Omental fat pad (tissue), 4 donors: ENCODE data around the gene GALR3. TPM values are rescaled to one million over a fixed set of nuclear protein-coding genes. Genes with fewer than 3 reads are reported as not detected.

Source experiments
- ATAC-seq: fragments of 150-250 bp; one replicate; pipeline ENCODE4 v1.9.1; 2016; ENCODE audit warnings: mild to moderate bottlenecking, moderate library complexity; ENCODE audit not compliant: low FRiP score
- DNase-seq: peaks from one replicate; pipeline ENCODE4 v3.0.0-alpha.2; 2019; ENCODE audit warnings: low spot score
- total RNA-seq, 4 donors: library from RNA; depleted of rRNA; stranded (reverse); fragments of >200 nt; gene quantifications; one replicate each; pipeline ENCODE4 v1.1.0, GENCODE V29; 2016
- TF ChIP-seq, protein P1 (sequence below), 3 donors: fragments of 450-650 bp; IDR thresholded peaks; one replicate each; pipeline ENCODE4 v1.5.1; 2016 to 2017; ENCODE audit warnings: antibody characterized with exemption in 3 of 3, mild to moderate bottlenecking in 3 of 3, moderate library complexity in 2 of 3

GALR3 gene
- total RNA-seq, 4 donors from 2014 or later = not detected

- DNase-seq (no peak), ATAC-seq (peak; percentile 78)
- TF ChIP-seq, protein P1, sequence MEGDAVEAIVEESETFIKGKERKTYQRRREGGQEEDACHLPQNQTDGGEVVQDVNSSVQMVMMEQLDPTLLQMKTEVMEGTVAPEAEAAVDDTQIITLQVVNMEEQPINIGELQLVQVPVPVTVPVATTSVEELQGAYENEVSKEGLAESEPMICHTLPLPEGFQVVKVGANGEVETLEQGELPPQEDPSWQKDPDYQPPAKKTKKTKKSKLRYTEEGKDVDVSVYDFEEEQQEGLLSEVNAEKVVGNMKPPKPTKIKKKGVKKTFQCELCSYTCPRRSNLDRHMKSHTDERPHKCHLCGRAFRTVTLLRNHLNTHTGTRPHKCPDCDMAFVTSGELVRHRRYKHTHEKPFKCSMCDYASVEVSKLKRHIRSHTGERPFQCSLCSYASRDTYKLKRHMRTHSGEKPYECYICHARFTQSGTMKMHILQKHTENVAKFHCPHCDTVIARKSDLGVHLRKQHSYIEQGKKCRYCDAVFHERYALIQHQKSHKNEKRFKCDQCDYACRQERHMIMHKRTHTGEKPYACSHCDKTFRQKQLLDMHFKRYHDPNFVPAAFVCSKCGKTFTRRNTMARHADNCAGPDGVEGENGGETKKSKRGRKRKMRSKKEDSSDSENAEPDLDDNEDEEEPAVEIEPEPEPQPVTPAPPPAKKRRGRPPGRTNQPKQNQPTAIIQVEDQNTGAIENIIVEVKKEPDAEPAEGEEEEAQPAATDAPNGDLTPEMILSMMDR (IDR thresholded peaks at IDR 0.05) = no peak
Measured at GRCh38 chr22:37843741-37844089, 20.5 kb downstream of the GALR3 start.

DNA sequence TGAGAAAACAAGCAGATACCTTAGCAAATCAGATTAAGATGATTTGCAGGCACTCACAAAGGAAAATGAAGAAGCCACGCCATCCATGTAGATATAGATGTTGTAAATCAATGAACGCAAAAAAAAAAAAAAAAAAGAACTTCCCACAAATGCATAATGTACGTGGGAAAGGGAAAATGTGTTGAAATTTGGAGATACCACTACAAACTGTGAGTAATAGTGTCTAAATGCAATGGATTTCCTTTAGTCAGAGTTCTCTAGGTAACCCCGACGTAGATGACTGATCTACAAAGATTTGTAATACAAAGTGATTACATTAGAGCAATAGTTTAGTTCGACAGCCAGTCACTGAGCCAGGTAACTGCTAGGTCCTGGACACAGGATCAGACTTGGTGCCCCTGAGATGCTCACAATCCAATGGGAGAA lies 21.7 kb downstream of the GALR3 start:
- no peak for ATAC-seq
- TF ChIP-seq, protein P1 (IDR thresholded peaks at IDR 0.05) = no peak

DNA sequence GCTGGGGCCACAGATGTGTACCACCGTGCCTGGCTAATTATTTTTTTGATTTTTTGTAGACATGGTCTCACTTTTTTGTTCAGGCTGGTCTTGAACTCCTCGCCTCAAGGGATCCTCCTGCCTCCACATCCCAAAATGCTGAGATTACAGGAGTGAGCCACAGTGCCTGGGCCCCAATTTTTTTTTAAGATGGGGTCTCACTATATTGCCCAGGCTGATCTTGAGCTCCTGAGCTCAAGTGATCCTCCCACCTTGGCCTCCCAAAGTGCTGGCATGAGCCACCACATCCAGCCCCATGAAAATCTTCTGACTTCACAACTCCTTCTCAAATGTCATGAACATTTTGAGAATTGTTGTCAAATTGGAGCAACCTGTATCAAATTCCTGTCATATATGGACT lies 23.3 kb downstream of the GALR3 start:
- TF ChIP-seq, protein P1 (IDR thresholded peaks at IDR 0.05) = no peak
- DNase-seq (no peak), ATAC-seq (no peak)

More for the DNA sequence above, 21.7 kb downstream of the GALR3 start:
- DNase-seq = no peak

DNA sequence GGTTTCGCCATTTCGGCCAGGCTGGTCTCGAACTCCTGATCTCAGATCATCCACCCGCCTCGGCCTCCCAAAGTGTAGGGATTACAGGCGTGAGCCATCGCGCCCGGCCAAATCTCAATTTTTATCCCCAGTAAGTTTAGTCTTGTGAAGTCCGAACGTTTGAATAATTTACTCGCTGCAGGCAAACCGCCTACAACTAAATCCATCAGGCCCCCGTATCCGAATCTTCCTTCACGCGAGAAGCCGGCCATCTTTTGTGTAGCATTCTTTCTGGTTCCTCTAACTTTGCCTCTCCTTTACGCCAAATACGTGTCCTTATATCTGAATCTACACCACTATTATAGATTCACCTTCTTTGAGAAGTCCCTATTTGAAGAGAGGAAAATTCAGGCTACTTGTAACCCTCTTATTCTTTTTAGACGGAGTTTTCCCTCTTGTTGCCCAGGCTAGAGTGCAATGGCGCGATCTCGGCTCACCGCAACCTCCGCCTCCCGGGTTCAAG lies 25.5 kb downstream of the GALR3 start:
- TF ChIP-seq, protein P1 (IDR thresholded peaks at IDR 0.05) = no peak
- ATAC-seq = no peak
- DNase-seq = no peak

- ATAC-seq = peak; percentile 83
Measured at GRCh38 chr22:37849089-37849751, 26.0 kb downstream of the GALR3 start, which contains the start of gene EIF3L. TSS of gene EIF3L (plus strand) at chr22:37849419. CDS start at chr22:37849450, 31 bp downstream.

GRCh38 chr22:37850801-37851200 lies 27.6 kb downstream of the GALR3 start:
- DNase-seq = no peak

More at GRCh38 chr22:37849089-37849751, 26.0 kb downstream of the GALR3 start, which contains the start of gene EIF3L:
- DNase-seq = peak; percentile 60
- TF ChIP-seq, protein P1 (IDR thresholded peaks at IDR 0.05) = no peak

More at GRCh38 chr22:37850801-37851200, 27.6 kb downstream of the GALR3 start:
- ATAC-seq = no peak
- TF ChIP-seq, protein P1 (IDR thresholded peaks at IDR 0.05) = no peak
